ENCODE measurements around the gene AFMID.

The AFMID gene

DNA sequence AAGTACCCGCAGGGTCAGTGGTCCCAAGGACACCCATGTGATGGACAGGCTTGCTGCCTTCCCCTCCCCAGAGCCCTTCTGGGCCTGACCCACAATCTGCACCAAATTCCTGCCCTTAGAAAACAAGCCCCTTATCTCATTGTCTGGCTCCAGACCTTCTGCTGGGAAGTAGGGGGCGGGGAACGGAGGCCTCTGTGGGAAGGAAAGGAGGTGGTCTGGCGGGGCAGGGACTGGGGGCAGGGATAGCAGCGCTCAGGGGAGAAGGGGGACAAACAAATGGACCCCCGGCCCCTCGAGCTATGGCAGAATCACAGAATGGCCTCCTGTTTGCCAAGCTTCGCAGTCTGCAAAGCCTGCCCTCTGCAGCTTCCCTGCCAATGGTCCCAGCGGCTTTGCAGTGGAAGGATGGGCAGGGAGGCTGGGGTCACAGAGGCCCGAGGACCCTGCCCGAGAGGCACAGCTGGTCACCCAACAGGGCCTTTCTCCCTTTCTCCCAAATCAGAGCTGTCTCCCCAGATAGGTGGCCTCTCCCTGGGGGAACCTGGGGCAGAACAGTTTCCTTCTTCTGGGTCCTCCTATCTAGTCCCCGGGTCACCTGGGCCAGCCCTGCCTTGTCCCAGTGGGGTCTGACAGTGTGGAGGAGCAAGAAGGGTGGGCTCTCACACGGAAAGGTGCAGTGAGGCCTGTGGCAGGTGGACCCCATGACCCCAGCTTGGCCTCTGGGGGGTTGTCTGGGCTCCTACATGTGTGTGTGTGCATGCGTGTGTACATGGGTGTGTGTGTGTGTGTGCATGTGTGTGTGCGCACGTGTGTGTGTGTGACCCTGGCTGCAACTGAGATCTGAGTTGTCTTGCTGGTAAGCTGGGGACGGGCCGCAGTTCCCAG is 69.8 kb downstream of the AFMID start:
- Histone ChIP-seq H3K36me3 (ENCODE audit: insufficient read depth, low read length) (no peaks in the 10 kb centered on the region), H3K9me3 (ENCODE audit: low read length) (no peaks in the 10 kb centered on the region), H3K9ac (ENCODE audit: low read length) (no peak overlapping the region), H3K27me3 (ENCODE audit: control insufficient read depth in 1 of 2, insufficient read depth in 2 of 2, low read length in 2 of 2) (peaks cover 0 to 3% of the 10 kb centered on the region in 2 donors), H3K27ac (ENCODE audit: low read depth, low read length) (no peak overlapping the region), H3K4me3 (ENCODE audit: low read depth in 1 of 2, low read length in 2 of 2) (no peak overlapping the region), H3K4me1 (ENCODE audit: insufficient read depth, low read length) (no peaks in the 10 kb centered on the region)
